ENCODE data around the gene NCAN. TPM values are rescaled to one million over a fixed set of nuclear protein-coding genes. Genes with fewer than 3 reads are reported as not detected.

Gene NCAN
- total and polyA plus RNA-seq, 2 of the 8 experiments (the other 6 are each of a cell fraction or from before 2014, with no cell fraction given), result 2.7 TPM

- no peak for TF ChIP-seq CHD7 (IDR thresholded peaks at IDR 0.05; ENCODE audit: insufficient replicate concordance, low read length)
- no peak for TF ChIP-seq RAD21 (IDR thresholded peaks at IDR 0.05 in 1 of 2, conservative IDR thresholded peaks at IDR 0.05 in 1 of 2; ENCODE audit: low read depth in 2 of 2, low read length in 2 of 2)
- TF ChIP-seq PHF8 (conservative IDR thresholded peaks at IDR 0.05; ENCODE audit: low read depth, low read length), result no peak
- TF ChIP-seq ASH2L (IDR thresholded peaks at IDR 0.05; ENCODE audit: low read length), result no peak
- no peak for TF ChIP-seq TEAD4 (IDR thresholded peaks at IDR 0.05; ENCODE audit: low read depth, low read length)
- TF ChIP-seq CTBP2 (IDR thresholded peaks at IDR 0.05; ENCODE audit: borderline replicate concordance, insufficient read depth, insufficient read length, low read length), result no peak
- TF ChIP-seq CHD2 (IDR thresholded peaks at IDR 0.05; ENCODE audit: low read length), result no peak
Observed at GRCh38 chr19:19236173-19236572, 24.4 kb downstream of the NCAN start (continued).
